Measurements from ENCODE around the gene ZNF581.

ZNF581 gene

DNA sequence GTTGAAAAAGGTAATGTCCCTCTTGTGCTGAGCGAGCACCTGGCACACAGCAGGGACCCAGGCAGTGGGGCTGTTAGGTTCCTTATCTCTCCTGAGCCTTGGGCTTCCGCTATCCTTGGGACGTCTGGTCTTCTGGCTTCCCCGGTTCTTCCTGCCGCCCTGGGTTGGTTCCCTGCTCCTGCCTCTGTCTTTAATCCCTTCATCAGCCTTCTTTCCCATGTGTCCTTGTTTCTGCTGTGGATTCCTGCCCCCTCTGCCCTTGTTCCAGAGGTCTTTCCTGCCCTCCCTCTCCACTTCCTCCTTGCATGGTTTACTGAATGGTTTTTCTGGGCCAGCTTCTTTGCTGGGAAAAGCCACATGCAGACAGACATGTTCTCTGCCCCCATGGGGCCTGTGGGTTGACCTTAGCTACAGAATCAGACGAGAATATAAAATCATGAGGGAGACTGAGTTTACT, 34.2 kb downstream of the ZNF581 start:
- DNase-seq (ENCODE audit: extremely low read depth in 1 of 2, low read depth in 1 of 2): no peak

- no peak for DNase-seq (ENCODE audit: extremely low read depth in 1 of 2, low read depth in 1 of 2)
These were observed 34.7 kb downstream of the ZNF581 start for GRCh38 chr19:55678121-55678671.

DNA sequence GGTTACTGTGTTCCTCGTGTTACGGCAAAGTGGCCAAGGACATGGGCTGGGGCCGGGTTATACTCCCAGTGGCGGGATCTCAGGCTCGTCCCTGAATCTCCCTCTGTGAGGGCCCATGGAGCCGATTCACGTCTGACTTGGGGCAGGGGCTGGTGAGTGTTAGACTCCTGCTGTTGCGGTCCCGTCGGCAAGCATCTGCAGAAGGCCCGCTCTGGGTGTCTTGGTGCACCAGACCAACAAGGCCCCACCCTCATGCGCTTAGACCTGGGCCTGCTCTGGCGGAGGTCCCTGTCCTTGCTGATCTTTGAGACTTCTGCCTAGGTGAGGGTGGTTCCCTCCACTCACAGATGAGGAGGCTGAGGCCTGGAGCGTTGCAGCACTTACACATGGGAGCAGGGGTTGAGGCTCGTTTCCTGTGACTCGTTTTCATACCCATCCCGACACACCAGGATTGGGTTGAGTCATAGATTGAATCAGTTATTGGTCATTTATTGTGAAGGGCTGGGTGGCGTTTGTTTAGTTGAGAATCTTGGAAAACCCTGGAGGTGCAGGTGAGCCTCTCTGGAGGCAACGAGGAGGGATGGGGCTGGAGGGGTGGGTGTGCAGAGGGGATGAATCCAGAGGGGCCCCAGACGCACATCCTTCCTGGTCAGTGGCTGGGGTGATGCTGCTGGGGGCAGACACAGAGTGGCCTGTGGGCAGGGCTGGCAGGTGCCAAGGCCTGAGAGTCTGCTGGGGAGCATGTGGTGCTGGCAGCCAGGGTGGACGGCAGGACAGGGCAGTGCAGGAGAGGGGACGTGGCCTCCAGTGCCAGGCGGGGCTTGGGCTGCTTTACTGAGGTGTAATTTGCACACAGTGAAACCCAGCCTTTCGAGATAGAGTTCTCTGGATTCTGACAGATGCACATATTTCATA, 36.2 kb downstream of the ZNF581 start:
- DNase-seq (ENCODE audit: extremely low read depth in 1 of 2, low read depth in 1 of 2): no peak

- no peak for DNase-seq (ENCODE audit: extremely low read depth in 1 of 2, low read depth in 1 of 2)
These were observed 37.1 kb downstream of the ZNF581 start for GRCh38 chr19:55680339-55681130.

DNA sequence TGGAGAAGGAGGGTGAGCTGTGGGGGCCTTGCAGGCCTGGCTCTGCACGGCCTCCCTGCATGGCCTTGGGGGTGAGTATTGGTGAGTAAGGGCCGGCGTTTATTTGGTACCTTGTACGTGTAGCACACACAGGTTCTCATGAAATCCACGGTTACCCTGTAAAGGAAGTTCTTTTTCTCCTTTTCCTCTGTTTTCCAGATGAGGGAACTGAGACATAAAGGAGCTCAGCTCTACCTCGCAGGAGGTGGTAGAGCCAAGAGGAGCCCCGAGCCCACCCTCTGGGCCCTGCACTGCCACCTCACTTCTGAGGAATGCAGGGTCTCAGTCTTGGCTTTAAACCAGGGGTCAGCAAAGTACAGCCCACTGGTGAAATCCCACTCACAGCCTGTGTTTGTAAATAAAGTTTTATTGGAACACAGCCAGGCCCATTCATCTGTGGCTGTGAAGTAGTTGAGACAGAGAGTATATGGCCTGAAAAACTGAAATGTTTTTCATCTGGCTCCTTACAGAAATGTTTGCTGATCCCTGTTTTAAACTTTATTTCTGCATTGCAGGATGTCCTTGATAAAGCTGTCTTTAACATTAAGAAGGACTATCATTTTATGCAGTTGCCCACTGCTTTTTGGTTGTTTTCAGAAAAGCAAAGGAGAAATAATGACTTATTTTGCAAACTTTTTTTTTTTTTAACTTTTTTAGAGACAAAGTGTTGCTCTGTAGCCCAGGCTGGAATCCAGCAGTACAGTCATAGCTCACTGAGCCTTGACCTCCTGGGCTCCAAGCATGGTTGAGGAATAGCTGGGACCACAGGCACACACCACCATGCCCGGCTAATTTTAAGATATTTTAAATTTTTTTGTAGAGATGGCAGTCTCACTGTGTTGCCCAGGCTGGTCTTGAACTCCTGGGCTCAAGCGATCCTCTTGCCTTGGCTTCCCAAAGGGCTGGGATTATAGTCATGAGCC, 38.0 kb downstream of the ZNF581 start:
- no peak for DNase-seq (ENCODE audit: extremely low read depth in 1 of 2, low read depth in 1 of 2)

GRCh38 chr19:55683449-55684261, 40.2 kb downstream of the ZNF581 start:
- DNase-seq (ENCODE audit: extremely low read depth in 1 of 2, low read depth in 1 of 2): no peak

DNA sequence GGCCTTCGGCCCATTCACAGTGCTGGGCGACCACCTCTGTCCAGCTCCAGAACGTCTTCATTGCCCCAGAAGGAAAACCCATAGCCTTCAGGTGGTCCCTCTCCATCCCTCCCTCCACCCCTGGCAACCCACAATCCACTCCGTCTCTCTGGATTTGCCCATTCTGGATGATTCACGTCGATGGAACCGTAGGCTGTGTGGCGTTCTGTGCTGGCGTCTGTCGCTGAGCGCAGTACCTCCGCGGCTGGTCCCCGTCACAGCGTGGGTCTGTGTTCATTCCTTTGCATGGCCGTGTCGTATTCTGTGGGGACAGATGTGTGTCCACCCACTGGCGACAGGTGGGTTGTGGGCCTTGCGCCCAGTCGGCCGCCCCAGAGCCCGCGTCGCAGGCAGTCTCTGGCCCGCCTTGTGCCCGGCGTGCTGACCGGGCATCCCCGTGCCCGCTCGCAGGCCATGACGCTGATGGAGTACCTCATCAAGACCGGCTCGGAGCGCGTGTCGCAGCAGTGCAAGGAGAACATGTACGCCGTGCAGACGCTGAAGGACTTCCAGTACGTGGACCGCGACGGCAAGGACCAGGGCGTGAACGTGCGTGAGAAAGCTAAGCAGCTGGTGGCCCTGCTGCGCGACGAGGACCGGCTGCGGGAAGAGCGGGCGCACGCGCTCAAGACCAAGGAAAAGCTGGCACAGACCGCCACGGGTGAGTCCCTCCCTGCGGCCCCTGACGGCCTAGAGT, 41.7 kb downstream of the ZNF581 start:
- no peak for DNase-seq (ENCODE audit: extremely low read depth in 1 of 2, low read depth in 1 of 2)

GRCh38 chr19:55685776-55686175, 42.3 kb downstream of the ZNF581 start:
- DNase-seq (ENCODE audit: extremely low read depth in 1 of 2, low read depth in 1 of 2): no peak

GRCh38 chr19:55686311-55687050, 43.0 kb downstream of the ZNF581 start:
- DNase-seq (ENCODE audit: extremely low read depth in 1 of 2, low read depth in 1 of 2): no peak

DNA sequence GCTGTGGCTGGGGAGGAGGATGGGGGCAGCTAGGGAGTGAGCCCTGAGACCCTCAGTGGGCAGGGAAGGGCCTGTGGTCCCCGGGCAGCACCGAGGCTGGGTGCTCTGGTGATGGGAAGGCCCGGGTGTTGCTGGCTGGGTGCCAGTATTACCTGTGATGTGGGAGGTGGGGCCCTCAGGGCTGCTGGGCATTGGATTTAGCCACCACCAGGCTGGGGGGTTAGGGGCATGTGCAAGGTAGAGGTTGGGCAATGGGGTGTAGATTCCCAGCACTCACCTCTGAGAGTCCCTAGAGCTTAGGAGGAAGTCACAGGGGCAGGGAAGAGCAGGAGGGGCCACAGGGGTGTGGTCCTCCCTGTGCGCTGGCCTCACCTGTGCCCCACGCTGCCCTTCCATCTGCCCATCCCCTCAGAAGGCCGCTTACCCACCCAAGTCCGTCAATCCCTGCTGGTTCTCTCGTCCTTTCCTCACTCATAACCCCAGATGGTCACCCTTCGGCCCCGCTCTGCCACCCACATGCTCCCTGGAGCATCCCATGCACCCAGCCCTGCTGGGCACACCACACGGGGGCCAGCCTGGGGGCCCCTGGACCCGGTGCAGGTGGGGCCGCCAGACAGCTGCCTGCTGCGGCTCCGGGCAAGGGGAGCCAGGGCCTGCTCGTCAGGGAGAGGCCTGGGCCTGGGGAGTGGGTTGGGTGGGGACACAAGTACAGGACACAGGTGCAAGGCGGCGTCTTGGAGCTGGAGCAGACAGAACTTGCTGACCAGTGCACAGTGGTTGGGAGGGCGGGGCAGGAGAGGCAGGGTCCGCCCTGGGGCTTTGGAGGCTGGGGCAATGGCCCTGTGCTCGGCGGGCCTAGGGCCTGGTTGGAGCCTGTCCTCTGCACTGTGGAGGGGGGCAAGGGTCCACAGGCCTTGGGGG, 44.1 kb downstream of the ZNF581 start:
- DNase-seq (ENCODE audit: extremely low read depth in 1 of 2, low read depth in 1 of 2): no peak

DNA sequence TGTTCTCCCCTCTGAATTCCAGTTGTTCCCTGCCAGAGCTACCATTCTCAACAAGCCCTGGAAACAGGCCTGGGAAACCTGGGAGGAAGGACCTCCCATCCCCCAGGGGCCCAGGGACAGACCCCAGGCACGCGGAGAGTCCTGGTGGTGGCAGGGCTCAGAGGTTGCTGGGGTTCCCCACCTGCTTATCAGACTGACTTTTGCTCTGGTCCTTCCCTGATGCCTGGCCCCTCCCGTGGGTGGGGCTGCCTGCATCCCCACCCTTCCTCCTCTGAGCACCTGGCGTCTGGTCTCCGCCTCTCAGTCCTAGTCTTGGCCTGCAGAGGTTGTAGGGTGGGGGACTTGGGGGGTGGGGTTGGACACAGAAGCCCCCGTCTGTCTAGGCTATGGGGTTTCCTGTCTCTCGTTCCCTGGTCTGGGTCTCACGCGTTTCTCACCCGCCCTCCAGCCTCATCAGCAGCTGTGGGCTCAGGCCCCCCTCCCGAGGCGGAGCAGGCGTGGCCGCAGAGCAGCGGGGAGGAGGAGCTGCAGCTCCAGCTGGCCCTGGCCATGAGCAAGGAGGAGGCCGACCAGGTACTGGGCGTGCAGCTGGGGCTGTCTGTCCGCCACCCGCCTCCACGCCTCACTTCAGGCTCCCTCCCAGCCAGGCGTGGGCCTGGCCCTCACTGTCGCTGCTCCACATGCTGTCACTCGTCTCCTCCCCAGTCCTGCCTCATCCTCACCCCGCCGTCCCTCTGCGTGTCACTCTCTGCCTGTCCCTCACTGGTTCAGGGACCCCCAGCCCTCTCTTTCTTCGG, 45.2 kb downstream of the ZNF581 start:
- no peak for DNase-seq (ENCODE audit: extremely low read depth in 1 of 2, low read depth in 1 of 2)

- DNase-seq (ENCODE audit: extremely low read depth in 1 of 2, low read depth in 1 of 2): no peak
These were observed 46.1 kb downstream of the ZNF581 start for GRCh38 chr19:55689411-55690108.

GRCh38 chr19:55690109-55690768, 46.8 kb downstream of the ZNF581 start:
- DNase-seq (ENCODE audit: extremely low read depth in 1 of 2, low read depth in 1 of 2): no peak

DNA sequence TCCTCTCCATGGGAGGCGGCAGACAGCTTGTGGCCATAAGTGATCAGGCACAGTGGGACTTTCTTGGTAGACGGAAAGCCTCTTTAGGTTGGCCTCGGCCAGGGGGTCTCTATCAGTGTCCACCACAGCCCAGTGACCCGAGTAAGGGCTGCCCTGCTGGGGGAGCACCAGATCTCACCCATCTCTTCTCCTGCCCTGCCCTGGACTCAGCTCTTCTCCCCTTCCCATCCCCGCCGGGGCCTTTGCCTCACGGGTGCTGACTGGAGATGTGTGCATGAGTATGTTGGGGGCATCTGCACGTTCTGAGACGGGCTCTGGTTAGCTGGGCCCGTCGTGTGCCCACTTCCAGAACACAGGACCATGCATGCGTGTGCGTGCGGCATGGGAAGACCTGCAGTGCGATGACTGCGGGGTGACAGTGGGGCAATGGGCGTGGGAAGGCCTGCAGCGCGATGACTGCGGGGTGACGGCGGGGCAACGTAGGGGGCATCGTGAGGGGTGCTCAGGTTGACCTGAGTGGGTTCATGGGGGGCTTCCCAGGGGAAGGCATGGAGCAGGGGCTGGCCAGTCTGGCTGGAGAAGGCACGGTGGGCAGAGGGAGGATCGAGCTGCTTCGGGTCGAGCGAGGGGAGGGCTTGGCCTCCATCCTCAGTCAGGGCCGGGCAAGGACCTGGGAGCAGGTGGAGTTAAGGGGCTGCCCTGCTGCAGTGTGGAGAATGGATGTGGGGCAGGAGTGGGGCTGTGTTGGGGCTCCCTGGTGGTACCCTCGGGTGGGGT, 47.5 kb downstream of the ZNF581 start:
- DNase-seq (ENCODE audit: extremely low read depth in 1 of 2, low read depth in 1 of 2): no peak

Data from activated CD8-positive, alpha-beta memory T cell treated with anti-CD3 and anti-CD28 coated beads for 1 hour (primary cell).